Measurements from ENCODE around the gene FAM98A. TPM values are rescaled to one million over a fixed set of nuclear protein-coding genes. Genes with fewer than 3 reads are reported as not detected.

Gene FAM98A
- total RNA-seq, 4 donors from 2014 or later = 11.6 to 25.7 (median 20.0) TPM

- TF ChIP-seq POLR2A (IDR thresholded peaks at IDR 0.05) = no peak
- no peak for TF ChIP-seq CTCF (IDR thresholded peaks at IDR 0.05)
- DNase-seq = no peak
- H3K4me1 ChIP-seq = no peaks in the 10 kb centered on the region
- H3K9me3 ChIP-seq = peaks cover 0 to 2% (median 0%) of the 10 kb centered on the region in 4 donors
- H3K27ac ChIP-seq = no peak overlapping the region
- H3K27me3 ChIP-seq = no peaks in the 10 kb centered on the region
- H3K4me3 ChIP-seq = no peak overlapping the region
- no peaks in the 10 kb centered on the region for H3K36me3 ChIP-seq
Observed at GRCh38 chr2:33617401-33617800, 18.3 kb upstream of the FAM98A start.

- Histone ChIP-seq H3K9me3 (peaks cover 0 to 2% (median 0%) of the 10 kb centered on the region in 4 donors), H3K36me3 (no peaks in the 10 kb centered on the region), H3K4me3 (no peak overlapping the region), H3K4me1 (no peaks in the 10 kb centered on the region), H3K27ac (no peak overlapping the region), H3K27me3 (no peaks in the 10 kb centered on the region)
- DNase-seq = no peak
- TF ChIP-seq CTCF (IDR thresholded peaks at IDR 0.05) (no peak), POLR2A (IDR thresholded peaks at IDR 0.05) (no peak)
Observed at GRCh38 chr2:33616873-33617272, 17.8 kb upstream of the FAM98A start.

GRCh38 chr2:33614190-33614589, 15.1 kb upstream of the FAM98A start:
- no peak overlapping the region for H3K4me3 ChIP-seq
- H3K27ac ChIP-seq = no peak overlapping the region
- no peaks in the 10 kb centered on the region for H3K9me3 ChIP-seq
- H3K4me1 ChIP-seq = no peaks in the 10 kb centered on the region
- TF ChIP-seq CTCF (IDR thresholded peaks at IDR 0.05) (no peak), POLR2A (IDR thresholded peaks at IDR 0.05) (no peak)
- H3K27me3 ChIP-seq = no peaks in the 10 kb centered on the region
- no peaks in the 10 kb centered on the region for H3K36me3 ChIP-seq
- no peak for DNase-seq

- no peak overlapping the region for H3K4me3 ChIP-seq
- no peaks in the 10 kb centered on the region for H3K9me3 ChIP-seq
- no peak overlapping the region for H3K27ac ChIP-seq
- H3K36me3 ChIP-seq = no peaks in the 10 kb centered on the region
- H3K27me3 ChIP-seq = no peaks in the 10 kb centered on the region
- DNase-seq = no peak
- no peaks in the 10 kb centered on the region for H3K4me1 ChIP-seq
- TF ChIP-seq POLR2A (IDR thresholded peaks at IDR 0.05) (no peak), CTCF (IDR thresholded peaks at IDR 0.05) (no peak)
Observed at GRCh38 chr2:33607905-33608304, 8.8 kb upstream of the FAM98A start.

GRCh38 chr2:33607251-33607721, 8.2 kb upstream of the FAM98A start:
- H3K4me3 ChIP-seq = no peak overlapping the region
- H3K9me3 ChIP-seq = no peaks in the 10 kb centered on the region
- H3K36me3 ChIP-seq = no peaks in the 10 kb centered on the region
- DNase-seq = no peak
- H3K27me3 ChIP-seq = no peaks in the 10 kb centered on the region
- TF ChIP-seq POLR2A (IDR thresholded peaks at IDR 0.05) (no peak), CTCF (IDR thresholded peaks at IDR 0.05) (no peak)
- H3K27ac ChIP-seq = no peak overlapping the region
- no peaks in the 10 kb centered on the region for H3K4me1 ChIP-seq

- Histone ChIP-seq H3K27ac (no peak overlapping the region), H3K4me1 (no peaks in the 10 kb centered on the region), H3K9me3 (no peaks in the 10 kb centered on the region), H3K4me3 (no peak overlapping the region), H3K27me3 (no peaks in the 10 kb centered on the region), H3K36me3 (no peaks in the 10 kb centered on the region)
- no peak for DNase-seq
- TF ChIP-seq CTCF (IDR thresholded peaks at IDR 0.05) = no peak
- TF ChIP-seq POLR2A (IDR thresholded peaks at IDR 0.05) = no peak
Observed at GRCh38 chr2:33606622-33607021, 7.5 kb upstream of the FAM98A start.
